Hypothalamus (tissue), 51 donors: Measurements from ENCODE around the gene AGTPBP1.

Source experiments
- DNase-seq, 51 donors: peaks; one replicate each; lab custom pipeline; 2025; lab: John Stamatoyannopoulos, UW

The AGTPBP1 gene

GRCh38 chr9:85510830-85511504 is 230.8 kb downstream of the AGTPBP1 start:
- no peak for DNase-seq

- DNase-seq: peak in 4 of 51 donors; percentile 14 to 43 (median 18)
Observed at GRCh38 chr9:85508616-85509015, 233.1 kb downstream of the AGTPBP1 start.

- DNase-seq: no peak
Observed at GRCh38 chr9:85505612-85506011, 236.1 kb downstream of the AGTPBP1 start.

GRCh38 chr9:85502815-85503655 is 238.7 kb downstream of the AGTPBP1 start:
- no peak for DNase-seq

- DNase-seq: no peak
Observed at GRCh38 chr9:85501882-85502281, 239.9 kb downstream of the AGTPBP1 start.

GRCh38 chr9:85501456-85501855 is 240.3 kb downstream of the AGTPBP1 start:
- DNase-seq: no peak
